ENCODE results near the gene KCNIP4.
"Not testable (repeated sequence)": the region's sequence is repeated elsewhere in the genome, so short reads cannot be mapped to it uniquely, and the experiment has no call there.

The KCNIP4 gene

DNA sequence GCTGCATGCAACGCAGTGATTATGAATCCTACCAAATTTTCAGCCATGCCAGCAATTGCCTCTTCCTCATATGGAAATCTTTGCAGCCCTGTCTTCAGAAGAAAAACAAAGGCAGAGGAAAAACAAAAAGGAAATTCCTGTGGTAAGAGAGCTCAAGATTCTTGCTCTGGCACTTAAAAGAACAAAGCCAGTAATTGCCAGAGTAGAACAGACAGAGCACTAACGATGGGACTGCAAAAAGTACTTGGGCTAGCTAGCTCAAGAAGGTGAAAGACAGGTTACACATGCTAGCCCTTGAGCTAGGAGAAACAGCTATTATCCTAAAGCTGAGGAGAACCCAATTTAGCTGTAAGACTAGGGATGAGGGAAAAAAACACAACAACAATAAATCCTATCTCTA lies 582.3 kb downstream of the KCNIP4 start:
- DNase-seq (ENCODE audit: low spot score): no peak

DNA sequence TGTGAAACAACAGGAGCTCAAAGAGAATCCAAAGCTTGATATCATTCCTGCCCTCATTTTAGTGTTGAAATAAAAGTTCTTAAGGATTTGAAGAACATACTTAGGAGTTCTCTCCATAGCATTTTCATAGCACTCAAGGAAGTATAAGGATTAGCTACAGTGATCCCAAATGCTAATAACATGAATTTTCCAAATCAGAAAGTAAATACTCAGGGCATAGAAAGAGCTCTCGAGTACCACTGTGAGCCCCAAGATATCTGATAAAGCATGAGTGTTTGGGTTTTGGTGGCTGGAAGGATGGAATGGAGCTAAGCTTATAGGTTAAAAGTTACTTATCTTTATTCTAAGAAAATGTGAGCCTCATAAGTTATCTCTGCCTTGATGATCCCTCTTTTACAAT lies 584.9 kb downstream of the KCNIP4 start:
- DNase-seq (ENCODE audit: low spot score): no peak

DNA sequence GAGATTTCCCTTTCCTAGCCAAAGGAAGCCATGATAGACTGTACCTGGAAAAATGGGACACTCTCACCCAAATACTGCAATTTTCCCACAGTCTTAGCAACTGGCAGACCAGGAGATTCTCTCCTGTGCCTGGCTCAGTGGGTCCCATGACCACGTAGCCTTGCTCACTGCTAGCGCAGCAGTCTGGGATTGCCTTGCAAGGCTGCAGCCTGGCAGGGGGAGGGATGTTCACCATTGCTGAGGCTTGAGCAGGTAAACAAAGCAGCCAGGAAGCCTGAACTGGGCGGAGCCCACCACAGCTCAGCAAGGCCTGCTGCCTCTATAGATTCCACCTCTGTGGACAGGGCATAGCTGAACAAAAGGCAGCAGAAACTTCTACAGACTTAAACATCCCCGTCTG lies 596.2 kb downstream of the KCNIP4 start:
- not testable (repeated sequence) for DNase-seq (ENCODE audit: low spot score)

DNA sequence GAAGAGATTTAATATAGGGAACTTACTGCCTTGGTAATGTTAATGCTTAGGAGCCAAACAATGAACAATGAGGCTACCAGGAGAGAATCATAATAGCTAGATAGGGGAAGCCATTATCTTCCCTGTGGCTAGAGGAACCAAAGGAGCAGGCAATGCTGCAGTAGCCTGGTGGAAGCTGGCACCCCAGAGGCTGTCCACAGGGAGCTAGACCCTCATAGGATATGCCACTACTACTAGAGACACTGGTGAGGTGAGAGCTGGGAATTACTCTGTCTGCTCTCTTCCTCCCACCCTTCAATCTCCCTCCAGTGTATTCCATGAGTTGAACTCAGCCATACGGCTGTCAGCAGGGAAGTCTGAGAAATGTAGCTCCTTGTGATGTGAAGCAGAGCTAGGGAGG lies 601.4 kb downstream of the KCNIP4 start:
- no peak for DNase-seq (ENCODE audit: low spot score)

DNA sequence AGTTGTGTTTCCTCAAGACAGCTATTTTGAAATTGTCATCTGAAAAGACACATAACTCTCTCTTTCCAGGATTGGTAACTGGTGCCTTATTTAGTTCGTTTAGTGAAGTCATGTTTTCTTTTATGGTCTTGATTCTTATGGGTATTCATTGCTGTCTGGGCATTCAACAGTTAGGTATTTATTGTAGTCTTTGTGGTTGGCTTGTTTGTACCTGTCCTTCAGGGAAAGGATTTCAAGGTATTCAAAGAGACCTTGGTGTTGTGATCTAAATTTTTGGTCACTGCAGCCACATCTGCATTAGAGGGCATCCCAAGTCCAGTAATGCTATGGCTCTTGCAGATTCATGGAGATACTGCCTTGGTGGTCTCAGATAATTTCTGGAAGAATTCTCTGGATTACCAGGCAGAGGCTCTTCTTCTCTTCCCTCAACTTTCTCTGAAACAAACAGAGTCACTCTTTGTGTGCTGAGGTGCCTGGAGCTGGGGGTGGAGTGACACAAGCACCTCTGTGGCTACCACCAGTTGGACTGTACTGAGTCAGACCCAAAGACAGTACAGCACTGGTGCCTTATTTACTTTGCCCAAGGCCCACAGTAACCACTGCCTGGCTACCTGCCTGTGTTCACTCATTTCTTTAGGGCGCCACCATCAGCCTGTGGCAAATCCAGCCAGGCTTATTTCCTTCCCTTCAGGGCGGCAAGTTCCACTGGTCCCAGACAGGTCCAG lies 620.4 kb downstream of the KCNIP4 start:
- no peak for DNase-seq (ENCODE audit: low spot score)

DNA sequence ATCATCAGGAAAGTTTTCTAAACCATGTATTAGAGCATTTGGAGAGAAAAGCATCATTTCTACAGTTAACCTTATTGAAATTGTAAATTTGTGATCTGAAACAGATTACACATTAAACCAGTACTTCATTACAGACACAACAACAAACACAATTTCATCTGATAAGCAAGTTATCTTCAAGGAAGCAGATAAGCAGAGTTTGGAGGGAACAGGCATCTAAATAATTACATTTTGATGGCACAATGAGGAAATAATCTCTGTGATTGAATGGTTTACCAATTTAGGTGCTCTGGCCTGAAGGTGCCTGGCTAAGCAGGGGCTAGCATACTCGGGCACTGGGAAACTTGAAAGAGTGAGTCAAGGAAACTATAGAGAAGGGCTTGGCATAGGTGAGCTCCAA lies 628.5 kb downstream of the KCNIP4 start:
- no peak for DNase-seq (ENCODE audit: low spot score)

DNA sequence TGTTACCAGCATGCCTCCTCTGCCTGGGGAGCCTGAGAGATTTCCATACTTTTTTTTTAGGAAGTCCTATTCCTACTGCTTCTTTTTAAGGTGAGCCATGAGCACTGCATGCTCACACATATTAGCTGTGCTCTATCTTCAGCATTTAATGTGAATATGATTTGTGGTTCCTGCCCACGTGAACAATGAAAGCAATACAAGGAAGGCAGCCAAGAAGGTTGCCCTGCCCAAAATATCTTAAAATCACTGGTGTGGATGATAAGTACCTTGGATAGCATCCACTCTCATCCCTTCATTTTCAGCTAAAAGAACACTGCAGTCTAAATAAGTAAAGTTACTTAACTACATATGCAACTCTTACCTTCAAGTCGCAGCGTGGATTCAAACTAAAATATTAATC lies 640.9 kb downstream of the KCNIP4 start:
- DNase-seq (ENCODE audit: low spot score): no peak

DNA sequence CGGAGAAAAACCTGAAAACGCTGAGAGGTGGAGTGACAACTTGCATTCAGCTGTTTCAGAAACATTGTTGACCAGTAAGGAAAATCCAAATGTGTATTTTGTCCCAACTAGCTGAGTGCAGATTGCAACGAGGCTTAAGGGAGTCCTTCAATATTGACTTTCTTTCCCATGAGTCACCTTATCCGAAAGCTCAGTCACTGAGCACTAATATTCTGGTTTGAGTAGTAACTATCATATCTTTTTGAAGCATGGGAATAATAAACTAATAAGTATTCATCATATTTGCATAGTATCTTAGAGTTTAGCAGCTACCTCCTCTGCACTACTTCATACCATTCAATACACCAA lies 644.1 kb downstream of the KCNIP4 start:
- DNase-seq (ENCODE audit: low spot score): no peak

DNA sequence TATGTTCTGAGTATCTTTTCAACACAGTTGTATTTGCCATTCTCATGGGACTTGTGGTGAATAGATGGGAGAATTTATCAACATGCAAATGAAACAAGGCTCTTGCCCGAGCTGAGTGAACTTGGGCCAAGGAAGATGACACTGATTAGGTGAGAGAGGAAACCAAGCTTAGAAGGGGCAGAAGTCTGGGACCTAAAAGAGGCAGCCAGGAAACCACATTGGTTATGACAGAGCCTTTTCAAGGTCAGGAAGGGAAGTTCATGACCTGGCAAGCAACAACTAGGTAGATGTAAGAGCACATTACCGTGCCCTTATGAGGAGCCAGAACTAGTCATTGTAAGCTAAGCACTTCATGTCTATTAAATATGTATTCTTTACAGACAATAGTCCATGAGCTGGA lies 658.0 kb downstream of the KCNIP4 start:
- DNase-seq (ENCODE audit: low spot score): no peak

DNA sequence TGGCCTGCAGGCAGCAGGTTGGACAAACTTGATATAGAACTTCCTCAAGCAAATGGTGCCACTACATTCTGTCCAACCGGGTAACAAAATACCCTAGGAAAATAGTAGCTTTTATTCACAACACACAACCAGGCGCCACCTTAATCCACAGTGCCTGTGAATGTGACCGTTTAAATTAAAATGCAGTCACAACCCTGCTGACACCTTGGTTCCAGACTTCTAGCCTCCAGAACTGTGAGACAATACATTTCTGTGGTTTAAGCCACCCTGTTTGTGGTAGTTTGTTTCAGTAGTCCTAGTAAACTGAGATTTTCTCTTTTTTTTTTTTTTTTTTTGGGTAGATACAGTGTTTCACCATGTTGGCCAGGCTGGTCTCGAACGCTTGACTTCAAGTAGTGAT lies 672.5 kb downstream of the KCNIP4 start:
- DNase-seq (ENCODE audit: low spot score): no peak

DNA sequence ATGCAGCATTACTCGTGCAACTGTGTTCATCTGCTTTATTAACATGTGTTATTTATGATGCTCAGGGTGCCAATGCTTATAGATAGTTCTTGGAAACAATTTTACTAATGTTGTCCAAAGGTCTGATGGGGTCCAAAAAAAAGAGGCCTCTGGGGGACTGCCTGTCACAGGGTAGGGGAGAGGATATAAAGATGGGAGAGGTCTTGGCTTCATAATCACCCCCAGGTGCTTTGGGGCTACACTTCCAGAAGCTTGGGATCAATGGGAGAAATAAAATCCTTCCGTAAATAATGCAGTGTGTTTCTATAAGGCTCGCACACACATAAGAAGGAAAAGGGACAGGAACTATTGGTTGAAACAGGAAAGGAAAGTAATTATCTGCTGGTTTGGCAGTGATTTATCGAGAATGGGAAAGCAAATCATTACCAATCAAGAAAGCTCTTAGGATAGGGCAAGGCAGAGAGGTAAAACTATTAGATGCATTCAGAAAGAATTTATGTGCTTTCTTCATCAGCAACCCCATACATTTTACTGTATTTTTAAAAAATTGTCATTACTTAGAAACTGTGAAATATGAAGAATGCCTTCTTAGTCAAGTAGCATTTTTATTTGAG lies 677.0 kb downstream of the KCNIP4 start:
- no peak for DNase-seq (ENCODE audit: low spot score)

DNA sequence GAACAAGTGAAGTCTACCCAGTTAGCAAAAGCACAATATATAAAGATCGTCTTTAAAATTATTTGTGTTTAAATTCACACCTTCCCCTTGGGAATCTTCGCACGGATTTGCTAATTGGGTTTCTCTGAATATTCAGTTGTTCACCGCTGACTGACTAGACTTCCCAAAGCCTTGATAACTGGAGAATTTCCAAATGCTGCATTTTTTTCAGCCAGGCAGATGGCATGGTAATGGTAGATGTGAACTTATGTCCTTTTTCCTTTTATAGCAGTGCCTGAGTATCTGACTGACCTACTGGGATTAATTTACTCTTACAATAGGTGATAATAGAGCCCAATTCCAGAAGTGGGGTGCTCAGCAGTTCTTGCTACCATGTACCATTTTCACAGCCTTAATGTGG lies 700.2 kb downstream of the KCNIP4 start:
- DNase-seq (ENCODE audit: low spot score): no peak

DNA sequence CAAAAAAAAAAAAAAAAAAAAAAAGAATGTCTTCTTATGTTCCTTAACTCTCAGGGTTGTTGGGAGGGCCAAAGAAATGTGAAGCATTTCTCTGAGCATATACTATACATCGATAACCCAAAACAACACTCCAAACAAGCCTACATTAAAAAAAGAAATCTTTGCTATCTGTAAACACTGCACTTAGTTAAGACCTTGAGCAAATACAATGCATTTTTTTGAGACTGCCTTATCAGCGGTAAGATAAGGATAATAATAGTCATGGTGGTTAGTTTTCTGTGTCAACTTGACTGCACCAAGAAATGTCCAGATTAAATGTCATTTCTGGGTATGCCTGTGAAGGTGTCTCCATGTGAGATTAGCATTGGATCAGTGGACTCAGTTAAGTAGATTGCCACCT lies 706.4 kb downstream of the KCNIP4 start:
- no peak for DNase-seq (ENCODE audit: low spot score)

DNA sequence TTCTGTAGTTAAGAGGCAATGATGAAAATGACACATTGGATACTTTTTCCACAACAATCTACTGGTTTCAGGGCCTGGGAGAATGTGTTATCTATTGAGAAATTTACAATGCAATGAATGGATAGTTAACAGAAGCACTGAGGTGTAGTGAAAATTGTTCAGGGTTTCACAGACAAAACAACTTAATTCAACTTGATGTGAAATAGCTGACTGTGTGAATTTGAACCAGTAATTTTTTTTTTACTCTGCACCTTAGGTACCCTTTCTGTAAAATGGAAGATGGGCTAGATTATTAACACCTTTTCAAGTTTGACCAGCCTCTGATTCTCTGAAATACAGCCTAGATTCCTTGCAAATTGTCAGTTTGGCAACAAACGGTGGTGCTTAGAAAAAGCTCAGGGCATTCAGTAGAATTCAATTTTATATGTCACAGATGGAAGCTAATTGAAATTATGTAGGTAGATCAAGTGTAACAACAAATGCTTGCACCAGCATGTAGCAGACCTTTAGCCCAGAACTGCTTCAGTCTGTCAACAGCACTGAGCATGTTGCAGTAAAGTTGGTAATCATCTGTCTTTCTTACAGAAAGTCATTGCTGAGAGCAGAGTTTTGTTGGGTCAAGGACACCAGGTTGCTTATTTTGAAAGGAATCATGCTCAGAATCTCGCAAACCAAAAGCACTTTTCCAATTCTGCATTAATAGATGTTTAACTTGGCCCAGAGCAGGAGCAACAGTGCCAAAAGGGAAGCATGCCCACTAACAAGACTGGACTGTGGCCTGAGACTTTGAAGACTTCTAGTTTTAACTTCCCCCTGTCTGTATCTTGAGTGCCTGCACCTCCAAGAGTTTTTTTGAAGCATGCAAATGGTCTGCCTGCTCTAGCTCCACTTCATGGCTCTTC lies 721.7 kb downstream of the KCNIP4 start:
- DNase-seq (ENCODE audit: low spot score): no peak

DNA sequence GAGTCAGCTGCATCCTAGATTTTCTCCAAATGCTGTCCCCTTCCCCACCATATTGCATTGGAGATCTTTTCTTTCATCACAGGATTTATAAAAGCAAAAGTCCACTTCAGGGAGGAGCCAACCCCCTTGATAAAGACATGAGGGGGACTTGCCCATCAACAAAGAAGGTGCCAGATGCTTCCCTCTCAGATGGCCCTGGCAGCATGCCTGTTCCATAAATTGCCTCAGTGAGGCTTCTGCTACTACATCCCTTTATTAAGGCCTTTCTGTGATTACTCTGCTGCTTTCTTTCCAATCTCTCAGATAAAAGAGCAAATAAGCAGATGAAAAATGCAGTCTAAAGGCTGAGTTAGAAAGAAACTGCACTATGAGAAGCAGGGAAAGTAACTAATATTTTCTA lies 736.7 kb downstream of the KCNIP4 start:
- DNase-seq (ENCODE audit: low spot score): no peak

DNA sequence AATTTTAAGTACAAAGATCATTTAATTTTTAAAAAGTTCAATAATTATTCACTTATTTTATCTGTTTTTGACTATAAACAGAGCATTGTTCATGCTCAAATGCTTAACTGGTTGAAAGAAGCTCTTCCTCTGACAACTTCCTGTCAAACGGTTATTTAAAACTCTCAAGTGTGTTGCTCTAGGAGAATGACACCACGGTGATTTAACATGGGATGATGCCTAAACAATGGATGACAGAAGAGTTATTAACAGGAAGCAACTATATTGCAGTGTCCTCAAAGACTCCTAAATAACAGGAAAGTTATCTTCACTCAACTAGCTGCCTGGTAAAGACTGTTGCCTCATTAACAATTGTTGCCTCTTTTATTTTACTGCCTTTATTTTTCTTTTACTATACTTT lies 738.7 kb downstream of the KCNIP4 start:
- DNase-seq (ENCODE audit: low spot score): no peak

DNA sequence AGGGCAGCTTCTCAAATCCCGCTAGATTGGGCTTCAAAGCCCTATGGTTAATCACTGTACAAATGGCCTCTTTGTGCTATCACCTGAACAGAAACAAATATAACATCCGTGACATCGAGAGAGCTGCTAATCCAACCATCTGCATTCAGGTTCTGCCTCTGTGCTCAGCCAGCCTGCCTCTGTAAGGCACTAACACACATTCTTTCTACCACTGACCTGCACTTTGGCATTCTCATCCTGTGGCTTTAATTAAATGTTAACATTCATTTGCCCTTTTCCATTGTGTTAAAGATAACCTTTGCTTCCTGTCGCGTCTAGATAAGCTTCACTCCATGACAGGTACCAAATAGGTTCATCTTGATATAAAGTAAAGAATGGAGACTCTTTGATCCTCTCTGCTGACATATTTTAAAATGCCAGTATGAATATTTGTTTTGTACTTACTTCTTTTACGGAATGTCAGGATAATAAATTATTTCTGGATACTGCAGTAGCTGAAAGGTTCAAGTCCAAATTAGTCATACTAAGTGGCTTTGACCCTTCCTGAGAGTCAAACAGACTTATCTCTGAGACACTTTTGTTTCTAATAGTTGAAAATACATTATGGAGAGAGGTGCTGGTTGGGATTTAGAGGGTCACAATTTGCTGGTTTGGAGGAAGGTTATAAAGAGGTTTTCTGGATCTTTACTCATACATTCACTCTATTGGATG lies 742.6 kb downstream of the KCNIP4 start:
- no peak for DNase-seq (ENCODE audit: low spot score)

DNA sequence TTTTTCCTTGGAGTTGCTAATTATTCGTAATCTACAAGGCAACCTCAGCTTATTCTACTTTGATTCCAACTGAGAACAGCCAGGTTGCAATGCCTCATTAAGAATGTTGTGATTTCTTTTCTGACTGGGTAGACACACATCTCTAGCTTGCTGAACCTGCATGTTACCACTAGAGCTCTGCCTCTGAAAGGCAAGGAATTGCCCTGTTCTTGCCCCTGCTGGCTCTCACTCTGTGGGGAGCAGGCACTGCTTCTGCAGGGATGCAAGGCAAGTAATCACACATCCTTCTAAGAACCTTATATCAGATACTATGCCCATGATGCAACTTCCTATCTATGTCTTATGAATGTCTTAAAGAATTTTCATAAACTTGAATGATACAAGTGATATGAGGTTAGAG lies 745.2 kb downstream of the KCNIP4 start:
- DNase-seq (ENCODE audit: low spot score): no peak

DNA sequence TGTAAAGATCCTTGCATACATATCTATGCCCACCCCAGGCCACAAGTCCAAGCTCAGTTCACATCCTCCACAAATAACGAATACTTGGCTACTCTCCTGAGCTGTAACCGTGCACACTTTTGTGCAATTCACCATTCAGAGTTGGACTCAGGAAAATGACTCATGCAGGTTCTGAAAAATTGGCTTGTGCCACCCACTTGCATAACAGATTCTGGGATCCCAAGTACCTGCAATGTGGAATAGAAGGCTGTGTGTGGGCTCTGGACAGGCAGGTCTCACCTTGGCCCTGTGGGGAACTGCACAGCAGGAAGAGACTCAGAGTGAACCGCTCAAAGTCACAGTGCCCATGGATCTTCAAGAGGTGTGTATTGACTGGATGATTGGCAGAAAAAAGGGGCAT lies 745.6 kb downstream of the KCNIP4 start:
- no peak for DNase-seq (ENCODE audit: low spot score)

DNA sequence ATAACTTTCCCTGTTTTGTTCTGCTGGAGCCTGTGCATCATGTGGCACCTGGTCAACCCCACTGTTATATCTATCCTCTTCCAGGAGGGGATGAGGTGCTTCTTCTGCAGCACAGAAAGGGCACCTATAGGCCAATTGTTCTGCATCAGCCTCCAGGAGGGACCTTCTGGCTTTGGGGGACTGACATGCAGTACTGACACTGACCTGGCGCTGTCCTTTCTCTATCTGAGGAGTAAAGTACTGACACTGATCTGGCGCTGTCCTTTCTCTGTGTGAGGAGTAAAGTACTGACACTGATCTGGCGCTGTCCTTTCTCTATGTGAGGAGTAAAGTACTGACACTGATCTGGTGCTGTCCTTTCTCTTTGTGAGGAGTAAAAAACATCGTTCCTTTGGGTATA lies 749.9 kb downstream of the KCNIP4 start:
- DNase-seq (ENCODE audit: low spot score): no peak

DNA sequence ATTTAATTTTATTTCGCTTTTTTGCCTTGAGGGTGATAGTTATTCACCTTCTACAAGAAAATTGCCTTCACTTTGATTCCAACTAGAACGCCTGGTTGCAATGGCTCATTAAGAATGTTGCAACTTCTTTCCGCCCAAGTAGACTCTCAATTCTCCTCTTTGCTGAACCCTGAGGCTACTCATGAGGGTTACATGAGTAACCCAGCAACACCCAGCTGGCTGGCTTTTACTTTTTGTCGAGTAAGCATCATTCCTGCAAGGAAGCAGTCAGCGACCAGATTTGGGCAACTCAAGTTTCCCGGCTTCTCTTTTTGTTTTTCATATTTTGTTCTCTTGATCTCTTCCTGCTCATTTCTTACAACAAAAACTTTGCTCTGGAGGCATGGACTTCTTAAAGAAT lies 752.9 kb downstream of the KCNIP4 start:
- no peak for DNase-seq (ENCODE audit: low spot score)

DNA sequence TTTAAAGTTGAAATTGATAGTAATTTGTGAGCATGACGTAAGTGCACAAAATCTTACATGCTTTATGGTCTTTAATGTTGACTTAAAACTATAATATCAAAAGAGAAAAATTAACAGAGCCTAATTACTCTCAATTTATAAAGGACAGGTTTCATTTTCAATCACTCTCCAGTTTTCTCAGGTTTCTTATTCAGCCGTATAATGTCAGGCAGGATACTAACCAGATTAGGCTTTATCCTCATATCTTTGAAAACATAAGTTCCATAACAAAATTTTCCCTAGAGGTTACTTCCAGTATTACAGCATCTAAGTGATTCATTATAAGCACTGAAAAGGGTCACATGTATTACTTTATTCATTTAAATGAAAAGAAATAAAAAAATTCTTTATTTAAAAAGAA lies 756.2 kb downstream of the KCNIP4 start:
- DNase-seq (ENCODE audit: low spot score): no peak

DNA sequence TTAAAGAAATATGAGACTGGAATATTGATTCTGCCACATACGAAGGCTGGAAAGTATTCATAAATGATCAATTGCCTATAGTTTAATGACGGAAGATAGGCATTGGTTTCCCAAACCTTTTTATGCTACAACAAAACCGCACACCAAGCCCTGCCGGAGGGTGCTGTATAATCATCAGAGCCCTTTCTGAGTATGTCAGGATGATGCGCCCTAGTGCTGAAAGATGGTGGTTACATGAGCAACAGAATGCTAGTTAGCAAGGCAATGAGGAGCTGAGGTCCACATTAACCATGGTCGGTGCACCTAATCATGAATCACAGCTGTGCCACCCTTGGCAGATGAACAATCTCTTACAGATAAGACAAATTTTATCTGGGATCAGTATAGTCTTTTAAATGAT lies 757.3 kb downstream of the KCNIP4 start:
- DNase-seq (ENCODE audit: low spot score): no peak

Measured in CD4-positive, alpha-beta T cell treated with Interleukin-6 at 100 ng/mL for 8 hours (primary cell).